H1 (cell line): ENCODE measurements around the gene KCNJ5. TPM values are rescaled to one million over a fixed set of nuclear protein-coding genes. Genes with fewer than 3 reads are reported as not detected.

Source experiments
- CEBPB ChIP-seq: IDR thresholded peaks from 2 replicates; pipeline ENCODE4 v1.6.1; 2012; ENCODE audit warnings: low read depth, low read length
- TEAD4 ChIP-seq: IDR thresholded peaks from 2 replicates; pipeline ENCODE4 v1.6.1; 2012; ENCODE audit warnings: low read depth, low read length, inconsistent platforms, mixed read lengths
- polyA plus RNA-seq, 7 experiments: library from polyadenylated mRNA; depleted of rRNA in 3 of 7; stranded (reverse) in 5 of 7; unstranded in 2 of 7; fragments of >200 nt in 5 of 7; fragments of 200-250 nt in 2 of 7; gene quantifications; 1 replicate in 5 of 7; 2 replicates in 1 of 7; 4 replicates in 1 of 7; pipeline versions ENCODE4 v1.2.1 to v1.2.3, GENCODE V29; 2011 to 2013; ENCODE audit warnings: missing spikeins in 2 of 7, mixed read lengths in 2 of 7
- total RNA-seq: library from RNA; stranded (reverse); fragmentation: NEBNext Ultra II Directional; extraction: Animal tissue kit (Norgen Biotek cat#: 25700); gene quantifications from 2 replicates; pipeline ENCODE4 v1.2.1, GENCODE V29; 2021
- TF ChIP-seq, protein P1 (sequence below): fragments of 300-600 bp; sonication (generic); IDR thresholded peaks from 2 replicates; pipeline ENCODE4 v1.7.1; 2012; ENCODE audit warnings: low read length, moderate library complexity, mild to moderate bottlenecking, inconsistent platforms; ENCODE audit not compliant: insufficient replicate concordance

The KCNJ5 gene
- total and polyA plus RNA-seq, 2 of the 8 experiments (the other 6 are each of a cell fraction or from before 2014, with no cell fraction given) = 0.05 TPM; not detected in 1

DNA sequence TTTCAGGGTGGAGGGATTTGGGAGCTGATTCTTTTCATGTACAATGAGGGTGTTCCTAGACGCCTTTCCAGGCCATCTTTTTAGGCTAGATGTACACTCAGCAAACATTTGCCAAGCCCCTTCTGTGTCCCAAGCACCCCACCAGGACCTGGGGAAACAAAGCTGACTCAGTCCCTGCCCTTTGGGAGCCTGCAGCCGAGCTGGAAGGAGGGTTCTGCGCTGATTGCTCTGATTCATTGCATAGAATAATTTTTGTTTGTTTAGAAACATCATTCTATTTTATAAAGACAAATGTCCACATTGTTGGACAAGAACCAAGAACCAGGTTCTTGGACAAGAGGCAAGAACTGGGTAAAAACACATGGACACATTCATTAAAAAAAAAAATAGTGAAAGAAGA is 34.8 kb downstream of the KCNJ5 start (continued):
- TF ChIP-seq, protein P1, sequence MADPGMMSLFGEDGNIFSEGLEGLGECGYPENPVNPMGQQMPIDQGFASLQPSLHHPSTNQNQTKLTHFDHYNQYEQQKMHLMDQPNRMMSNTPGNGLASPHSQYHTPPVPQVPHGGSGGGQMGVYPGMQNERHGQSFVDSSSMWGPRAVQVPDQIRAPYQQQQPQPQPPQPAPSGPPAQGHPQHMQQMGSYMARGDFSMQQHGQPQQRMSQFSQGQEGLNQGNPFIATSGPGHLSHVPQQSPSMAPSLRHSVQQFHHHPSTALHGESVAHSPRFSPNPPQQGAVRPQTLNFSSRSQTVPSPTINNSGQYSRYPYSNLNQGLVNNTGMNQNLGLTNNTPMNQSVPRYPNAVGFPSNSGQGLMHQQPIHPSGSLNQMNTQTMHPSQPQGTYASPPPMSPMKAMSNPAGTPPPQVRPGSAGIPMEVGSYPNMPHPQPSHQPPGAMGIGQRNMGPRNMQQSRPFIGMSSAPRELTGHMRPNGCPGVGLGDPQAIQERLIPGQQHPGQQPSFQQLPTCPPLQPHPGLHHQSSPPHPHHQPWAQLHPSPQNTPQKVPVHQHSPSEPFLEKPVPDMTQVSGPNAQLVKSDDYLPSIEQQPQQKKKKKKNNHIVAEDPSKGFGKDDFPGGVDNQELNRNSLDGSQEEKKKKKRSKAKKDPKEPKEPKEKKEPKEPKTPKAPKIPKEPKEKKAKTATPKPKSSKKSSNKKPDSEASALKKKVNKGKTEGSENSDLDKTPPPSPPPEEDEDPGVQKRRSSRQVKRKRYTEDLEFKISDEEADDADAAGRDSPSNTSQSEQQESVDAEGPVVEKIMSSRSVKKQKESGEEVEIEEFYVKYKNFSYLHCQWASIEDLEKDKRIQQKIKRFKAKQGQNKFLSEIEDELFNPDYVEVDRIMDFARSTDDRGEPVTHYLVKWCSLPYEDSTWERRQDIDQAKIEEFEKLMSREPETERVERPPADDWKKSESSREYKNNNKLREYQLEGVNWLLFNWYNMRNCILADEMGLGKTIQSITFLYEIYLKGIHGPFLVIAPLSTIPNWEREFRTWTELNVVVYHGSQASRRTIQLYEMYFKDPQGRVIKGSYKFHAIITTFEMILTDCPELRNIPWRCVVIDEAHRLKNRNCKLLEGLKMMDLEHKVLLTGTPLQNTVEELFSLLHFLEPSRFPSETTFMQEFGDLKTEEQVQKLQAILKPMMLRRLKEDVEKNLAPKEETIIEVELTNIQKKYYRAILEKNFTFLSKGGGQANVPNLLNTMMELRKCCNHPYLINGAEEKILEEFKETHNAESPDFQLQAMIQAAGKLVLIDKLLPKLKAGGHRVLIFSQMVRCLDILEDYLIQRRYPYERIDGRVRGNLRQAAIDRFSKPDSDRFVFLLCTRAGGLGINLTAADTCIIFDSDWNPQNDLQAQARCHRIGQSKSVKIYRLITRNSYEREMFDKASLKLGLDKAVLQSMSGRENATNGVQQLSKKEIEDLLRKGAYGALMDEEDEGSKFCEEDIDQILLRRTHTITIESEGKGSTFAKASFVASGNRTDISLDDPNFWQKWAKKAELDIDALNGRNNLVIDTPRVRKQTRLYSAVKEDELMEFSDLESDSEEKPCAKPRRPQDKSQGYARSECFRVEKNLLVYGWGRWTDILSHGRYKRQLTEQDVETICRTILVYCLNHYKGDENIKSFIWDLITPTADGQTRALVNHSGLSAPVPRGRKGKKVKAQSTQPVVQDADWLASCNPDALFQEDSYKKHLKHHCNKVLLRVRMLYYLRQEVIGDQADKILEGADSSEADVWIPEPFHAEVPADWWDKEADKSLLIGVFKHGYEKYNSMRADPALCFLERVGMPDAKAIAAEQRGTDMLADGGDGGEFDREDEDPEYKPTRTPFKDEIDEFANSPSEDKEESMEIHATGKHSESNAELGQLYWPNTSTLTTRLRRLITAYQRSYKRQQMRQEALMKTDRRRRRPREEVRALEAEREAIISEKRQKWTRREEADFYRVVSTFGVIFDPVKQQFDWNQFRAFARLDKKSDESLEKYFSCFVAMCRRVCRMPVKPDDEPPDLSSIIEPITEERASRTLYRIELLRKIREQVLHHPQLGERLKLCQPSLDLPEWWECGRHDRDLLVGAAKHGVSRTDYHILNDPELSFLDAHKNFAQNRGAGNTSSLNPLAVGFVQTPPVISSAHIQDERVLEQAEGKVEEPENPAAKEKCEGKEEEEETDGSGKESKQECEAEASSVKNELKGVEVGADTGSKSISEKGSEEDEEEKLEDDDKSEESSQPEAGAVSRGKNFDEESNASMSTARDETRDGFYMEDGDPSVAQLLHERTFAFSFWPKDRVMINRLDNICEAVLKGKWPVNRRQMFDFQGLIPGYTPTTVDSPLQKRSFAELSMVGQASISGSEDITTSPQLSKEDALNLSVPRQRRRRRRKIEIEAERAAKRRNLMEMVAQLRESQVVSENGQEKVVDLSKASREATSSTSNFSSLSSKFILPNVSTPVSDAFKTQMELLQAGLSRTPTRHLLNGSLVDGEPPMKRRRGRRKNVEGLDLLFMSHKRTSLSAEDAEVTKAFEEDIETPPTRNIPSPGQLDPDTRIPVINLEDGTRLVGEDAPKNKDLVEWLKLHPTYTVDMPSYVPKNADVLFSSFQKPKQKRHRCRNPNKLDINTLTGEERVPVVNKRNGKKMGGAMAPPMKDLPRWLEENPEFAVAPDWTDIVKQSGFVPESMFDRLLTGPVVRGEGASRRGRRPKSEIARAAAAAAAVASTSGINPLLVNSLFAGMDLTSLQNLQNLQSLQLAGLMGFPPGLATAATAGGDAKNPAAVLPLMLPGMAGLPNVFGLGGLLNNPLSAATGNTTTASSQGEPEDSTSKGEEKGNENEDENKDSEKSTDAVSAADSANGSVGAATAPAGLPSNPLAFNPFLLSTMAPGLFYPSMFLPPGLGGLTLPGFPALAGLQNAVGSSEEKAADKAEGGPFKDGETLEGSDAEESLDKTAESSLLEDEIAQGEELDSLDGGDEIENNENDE = no peak
- TF ChIP-seq CEBPB (no peak), TEAD4 (no peak)
